HG03103 (cell line): Measurements from ENCODE around the gene TUBB4A.

Source experiments
- ATAC-seq: cut with Tn5 transposase; IDR thresholded peaks from one replicate; pipeline ENCODE4 v1.9.1; 2021; ENCODE audit warnings: low read depth; ENCODE audit not compliant: unreplicated experiment

Gene TUBB4A

DNA sequence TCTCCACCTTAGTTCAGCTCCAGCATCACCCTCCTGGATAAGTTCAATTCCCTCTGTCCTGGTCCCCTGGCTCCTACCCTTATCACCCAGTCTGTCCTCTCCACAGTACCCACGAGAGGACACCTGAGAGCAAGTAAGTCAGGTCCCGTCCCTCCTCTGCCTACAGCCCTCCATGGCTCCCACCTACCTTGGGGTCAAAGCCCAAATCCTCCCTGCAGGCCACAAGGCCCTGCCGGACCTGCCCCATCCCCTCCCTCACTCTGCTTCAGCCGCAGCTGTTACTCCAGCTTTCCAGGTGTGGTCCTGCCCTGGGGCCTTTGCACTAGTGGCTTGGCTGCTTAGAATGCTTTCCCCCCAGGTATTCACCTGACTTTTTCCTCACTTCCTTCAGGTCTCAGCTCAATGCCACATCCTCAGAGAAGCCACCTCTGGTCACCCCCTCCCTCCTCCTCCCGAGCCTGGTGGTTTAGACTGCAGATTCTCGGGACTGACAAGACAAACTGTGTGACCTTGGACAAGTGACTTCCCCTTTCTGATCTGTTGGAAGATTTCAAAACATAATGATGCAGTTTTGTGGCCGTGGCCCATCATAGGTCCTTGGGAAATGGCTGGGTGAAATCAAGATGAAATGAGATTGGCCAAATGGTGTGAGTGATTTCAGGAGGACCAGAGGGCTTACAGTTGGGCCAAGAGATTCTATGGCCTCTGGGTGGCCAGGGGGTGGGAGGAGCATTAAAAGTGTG is 3.6 kb downstream of the TUBB4A start:
- no peak for ATAC-seq

DNA sequence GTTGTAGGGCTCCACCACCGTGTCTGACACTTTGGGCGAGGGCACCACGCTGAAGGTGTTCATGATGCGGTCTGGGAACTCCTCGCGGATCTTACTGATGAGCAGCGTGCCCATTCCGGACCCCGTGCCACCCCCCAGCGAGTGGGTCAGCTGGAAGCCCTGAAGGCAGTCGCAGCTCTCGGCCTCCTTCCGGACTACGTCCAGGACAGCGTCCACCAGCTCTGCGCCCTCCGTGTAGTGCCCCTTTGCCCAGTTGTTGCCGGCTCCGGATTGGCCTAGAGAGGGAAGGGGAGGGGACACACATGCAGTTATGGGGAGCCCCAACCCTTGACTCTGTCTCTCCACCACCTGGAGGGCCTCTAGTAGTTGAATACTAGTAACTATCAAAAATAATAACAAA is 6.2 kb downstream of the TUBB4A start:
- ATAC-seq: no peak

DNA sequence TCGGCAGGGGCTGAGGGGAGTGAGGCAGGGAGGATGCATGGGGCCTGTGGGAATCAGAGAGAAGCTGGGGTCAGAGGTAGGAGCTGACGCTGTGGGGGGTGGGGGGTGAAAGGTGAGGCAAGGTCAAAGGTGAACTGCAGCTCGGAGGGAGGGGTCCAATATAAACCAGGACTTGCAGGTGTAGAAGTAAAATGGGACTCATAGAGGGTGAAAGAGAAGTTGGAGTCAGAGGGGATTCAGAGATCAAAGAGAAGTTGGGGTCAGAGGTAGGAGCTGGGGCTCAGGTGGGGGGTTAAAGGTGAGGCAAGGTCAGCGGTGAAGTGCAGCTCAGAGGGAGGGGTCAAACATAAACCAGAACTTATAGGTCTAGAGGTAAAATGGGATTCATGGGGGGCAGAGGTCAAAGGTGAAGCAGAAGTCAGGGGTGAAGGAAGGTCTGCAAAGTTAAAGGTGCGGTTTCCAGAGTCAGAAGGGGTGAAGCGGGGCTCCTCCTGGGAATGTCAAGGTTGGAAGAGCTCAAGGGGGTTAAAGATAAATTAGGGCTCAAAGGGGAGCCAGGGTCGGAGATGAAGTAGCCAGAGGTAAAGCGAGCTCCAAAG is 7.6 kb downstream of the TUBB4A start:
- no peak for ATAC-seq

DNA sequence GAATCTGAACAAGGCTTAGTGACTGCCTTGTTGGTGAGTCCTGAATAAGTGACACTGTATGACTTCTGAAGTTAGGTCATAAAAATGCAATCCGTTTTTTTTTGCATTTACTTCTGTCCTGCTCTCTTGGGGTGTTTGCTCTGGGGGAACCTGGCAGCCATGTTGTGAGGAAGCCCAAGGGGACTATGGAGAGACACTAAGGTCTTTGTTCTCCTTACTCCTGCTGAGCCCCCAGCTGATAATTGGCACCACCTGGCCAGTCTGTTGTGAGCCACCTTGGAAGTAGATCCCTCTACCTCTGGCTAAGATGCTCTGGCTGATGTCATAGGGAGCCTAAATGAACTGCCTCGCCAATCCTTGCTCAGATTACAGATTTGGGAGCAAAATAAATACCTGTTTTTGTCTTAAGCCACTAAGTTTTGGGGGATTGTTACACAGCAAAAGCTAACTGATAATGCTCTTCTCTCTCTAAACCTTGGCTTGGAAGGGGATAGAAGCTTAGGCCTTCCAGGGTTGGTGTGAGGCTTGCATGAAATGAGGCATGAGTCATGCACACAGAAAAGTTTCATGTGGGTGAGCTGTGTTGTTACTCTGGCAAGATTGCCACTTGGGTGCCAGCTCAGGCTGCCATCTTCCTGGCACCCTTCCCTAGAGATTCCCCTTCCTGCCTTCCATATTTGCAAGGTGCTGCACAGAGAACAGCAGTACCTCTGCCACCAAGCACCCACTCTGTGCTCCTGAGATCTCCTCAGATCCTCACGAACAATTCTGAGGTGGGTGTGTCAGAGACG is 10.1 kb downstream of the TUBB4A start:
- ATAC-seq: no peak

DNA sequence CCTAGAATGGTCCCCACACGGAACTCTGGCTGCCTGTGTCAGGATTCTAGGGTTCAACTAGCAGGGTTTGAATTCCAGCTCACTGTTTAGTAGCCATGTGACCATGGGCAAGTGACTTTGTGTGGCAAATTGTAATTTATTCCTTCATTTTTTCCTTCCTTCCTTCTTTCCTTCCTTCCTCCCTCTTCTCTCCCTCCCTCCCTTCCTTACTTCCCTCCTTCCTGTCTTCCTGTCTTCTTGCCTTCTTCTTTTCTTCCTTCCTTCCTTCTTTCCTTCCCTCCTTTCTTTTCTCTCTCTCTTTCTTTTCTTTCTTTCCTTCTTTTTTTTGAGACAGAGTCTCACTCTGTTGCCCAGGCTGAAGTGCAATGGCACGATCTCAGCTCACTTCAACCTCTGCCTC is 12.0 kb downstream of the TUBB4A start:
- ATAC-seq: no peak

DNA sequence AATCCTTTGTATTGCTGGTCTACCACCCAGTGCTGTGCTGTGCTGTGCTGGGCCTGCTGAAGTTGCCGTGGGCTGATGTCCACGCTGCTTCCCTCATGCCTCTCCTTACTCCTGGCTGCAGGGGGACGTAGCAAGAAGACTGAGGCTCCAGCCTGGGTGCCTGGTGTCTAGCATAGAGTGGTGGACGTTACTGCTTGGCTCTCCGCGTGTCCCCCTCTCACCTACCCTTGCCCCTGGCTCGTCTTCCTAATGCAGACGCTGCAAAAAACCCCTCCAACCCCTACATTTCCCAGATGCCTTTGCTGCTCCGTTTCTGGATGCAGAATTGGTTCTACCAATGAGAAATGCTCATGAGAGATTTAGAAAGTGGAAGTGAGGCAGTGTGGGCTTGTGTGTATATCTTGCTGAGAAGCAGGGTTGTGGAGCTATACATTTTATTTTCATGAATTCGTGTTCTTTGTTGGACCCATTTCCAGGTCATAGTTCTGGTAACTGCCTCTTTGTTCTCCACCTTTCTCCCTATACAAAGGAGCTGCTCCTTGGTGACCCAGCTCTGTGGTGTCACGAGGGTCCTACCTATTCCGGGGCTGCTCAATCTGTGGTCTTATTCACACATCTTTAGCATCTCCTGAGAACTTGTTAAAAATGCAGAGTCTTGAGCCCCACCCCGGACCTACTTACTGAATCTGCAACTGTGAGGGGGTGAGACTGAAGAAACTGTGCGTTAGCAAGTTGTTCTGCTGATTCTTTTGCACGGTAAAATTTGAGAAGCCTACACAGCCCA is 12.6 kb downstream of the TUBB4A start:
- ATAC-seq: no peak

DNA sequence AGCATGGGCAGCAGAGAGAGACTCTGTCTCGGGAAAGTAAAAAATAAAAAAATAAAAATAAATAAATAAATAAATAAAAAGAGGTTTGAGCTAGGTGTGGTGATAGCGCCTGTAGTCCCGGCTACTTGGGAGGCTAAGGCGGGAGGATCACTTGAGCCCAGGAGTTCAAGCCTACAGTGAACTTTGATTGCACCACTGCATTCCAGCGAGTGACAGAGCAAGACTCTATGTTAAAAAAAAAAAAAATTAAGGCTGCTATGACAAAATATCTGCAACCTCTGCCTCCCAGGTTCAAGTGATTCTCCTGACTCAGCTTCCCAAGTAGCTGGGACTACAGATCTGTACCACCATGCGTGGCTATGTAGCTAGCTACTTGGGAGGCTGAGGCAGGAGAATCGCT is 17.3 kb downstream of the TUBB4A start:
- no peak for ATAC-seq

DNA sequence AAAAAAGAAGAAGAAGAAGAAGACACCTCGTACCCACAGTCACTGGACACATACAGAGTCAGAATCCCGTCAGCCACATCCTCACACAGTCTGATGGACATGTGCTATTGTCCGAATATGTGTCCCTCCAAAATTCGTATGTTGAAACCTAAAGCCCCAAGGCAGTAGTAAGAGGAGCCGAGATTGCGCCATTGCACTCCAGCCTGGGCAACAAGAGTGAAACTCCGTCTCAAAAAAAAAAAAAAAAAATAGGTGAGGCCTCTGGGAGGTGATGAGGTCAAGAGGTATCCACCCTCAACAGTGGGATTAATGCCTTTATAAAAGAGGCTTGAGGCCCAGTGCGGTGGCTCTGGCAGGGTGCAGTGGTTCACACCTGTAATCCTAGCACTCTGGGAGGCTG is 17.9 kb downstream of the TUBB4A start:
- ATAC-seq: no peak

DNA sequence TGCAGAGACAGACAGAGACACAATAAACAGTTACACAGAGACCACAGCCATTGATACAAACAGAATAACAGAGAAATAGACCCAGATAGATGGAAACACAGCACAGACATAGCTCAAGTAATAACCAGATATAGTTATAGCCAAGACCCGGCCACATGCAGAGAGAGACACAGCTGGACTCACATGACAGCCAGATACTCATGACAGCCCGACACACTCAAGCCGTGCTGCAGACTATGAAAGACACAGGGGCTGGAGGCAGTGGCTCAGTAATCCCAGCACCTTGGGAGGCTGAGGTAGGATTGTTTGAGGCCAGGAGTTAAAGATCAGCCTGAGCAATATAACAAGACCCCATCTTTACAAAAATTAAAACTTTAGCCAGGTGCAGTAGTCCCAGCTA is 18.9 kb downstream of the TUBB4A start:
- no peak for ATAC-seq

DNA sequence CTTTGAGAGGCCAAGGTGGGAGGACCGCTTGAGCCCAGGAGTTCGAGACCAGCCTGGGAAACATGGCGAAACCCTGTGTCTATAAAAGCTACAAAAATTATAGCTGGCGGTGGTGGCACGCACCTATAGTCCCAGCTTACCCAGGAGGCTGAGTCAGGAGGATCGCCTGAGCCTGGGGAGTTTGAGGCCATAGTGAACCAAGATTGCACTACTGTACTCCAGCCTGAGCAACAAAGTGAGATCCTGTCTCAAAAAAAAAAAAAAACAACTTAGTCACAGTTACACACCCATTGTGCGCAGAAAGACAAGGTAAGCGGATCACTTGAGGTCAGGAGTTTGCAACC is 19.8 kb downstream of the TUBB4A start:
- ATAC-seq: no peak

DNA sequence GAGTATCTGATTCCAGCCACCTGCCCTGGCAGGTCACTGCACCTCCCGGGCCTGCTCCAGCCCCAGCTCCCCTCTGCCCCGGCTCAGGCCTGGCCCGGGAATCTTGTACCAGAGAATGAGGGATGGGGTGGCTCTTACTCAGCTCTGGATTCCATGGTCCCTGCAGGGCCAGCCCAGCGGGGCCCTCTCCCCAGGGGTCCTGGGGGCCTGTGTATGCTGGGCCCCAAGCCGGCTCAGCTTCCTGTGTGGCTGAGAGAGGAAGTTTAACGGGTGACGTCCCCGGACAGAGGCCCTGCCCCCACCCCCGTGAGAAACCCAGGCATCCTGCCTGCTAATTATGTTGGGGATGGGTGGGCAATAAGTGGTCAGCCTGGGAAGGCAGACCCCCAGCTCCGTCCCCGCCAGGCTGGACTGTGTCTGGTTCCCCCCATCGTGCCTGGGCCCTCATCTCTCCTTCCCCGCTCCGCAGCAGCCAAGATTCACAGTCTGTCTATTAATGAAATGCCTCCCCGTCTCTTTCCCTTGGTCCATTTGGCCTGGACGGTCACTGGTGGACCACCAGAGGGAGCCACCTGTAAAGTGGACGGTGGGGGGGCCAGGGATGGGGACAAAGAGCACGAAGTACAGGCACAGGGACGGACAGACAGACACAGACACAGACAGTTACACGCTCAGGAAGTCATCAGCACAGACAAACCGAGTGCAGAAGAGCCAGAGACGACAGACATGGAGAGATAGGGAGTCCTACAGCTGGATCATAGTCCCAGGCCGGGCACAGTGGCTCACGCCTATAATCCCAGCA is 20.4 kb downstream of the TUBB4A start, which contains the start of gene DENND1C:
Gene DENND1C (minus strand): TSS at position 247 of the 802 bp plus-strand sequence. CDS start 92 bp downstream, at position 155.
- ATAC-seq: no peak

DNA sequence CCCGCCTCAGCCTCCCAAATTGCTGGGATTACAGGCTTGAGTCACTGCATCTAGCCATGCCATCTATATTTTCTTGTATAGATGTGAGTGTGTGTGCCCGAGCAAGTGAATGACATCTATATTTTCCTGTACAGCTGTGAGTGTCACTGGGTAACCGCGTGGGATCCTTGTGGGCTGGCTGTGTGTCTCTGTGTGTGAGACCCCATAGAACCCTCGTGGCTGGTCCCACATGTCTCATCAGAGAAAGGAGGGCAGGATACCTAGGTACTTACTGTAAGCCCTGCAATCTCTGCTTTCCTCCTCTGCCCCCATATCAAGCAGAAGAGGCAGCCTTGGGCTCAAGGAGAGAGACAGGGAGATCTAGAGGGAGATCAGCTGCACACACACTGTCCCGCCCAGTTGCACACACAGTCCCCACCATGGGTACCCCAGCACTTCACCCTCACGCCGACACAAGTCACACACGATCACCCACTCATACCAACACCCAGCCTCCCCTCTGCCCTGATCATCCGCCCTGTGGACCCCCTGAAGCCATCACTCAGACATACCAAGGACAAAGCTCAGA is 21.2 kb downstream of the TUBB4A start:
- no peak for ATAC-seq

DNA sequence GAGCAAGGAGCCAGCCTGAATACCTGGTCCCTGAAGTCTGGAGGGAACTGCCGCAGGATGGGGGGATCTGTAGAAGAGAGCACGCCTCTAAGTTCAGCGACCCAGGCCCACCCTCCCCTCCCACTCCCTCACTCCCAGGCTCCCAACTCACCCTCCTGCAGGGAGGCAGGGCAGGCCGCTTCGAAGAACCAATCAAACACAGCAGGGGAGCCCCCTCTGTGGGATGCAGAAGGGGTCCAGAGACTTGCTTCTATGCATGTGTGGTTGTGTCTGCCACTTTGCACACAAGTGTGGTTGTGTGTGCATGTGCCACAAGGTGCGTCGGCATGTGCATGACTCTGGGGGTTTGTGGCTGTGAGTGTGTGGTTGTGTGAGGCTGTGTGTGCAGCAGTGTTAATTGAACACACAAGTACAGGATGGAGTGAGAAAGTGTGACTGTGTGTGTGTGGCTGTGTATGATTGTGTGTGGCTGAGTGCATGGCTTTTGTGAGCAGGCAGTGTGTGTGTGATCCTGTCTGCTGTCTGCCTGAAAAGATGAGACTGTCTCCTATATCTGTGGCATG is 22.2 kb downstream of the TUBB4A start:
- no peak for ATAC-seq

DNA sequence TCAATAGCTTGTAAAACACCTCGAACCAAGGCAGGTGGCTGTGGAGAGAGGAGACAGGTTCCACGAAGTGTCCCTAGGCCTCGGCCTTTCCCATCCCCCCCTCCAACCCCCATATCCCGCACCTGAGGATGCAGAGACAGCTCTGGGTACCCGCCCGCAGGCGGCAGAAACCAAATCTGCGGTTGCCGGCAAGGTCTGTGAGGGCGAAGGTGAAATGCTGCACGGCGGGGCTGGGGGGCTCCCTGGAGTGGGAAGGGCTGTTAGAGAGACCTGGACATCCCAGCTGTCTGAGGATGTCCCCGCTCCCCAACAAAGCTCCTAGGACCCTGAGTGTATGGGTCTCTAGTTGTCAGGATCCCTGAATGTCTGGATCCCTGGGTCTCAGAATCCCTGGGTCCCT is 23.3 kb downstream of the TUBB4A start:
- no peak for ATAC-seq

DNA sequence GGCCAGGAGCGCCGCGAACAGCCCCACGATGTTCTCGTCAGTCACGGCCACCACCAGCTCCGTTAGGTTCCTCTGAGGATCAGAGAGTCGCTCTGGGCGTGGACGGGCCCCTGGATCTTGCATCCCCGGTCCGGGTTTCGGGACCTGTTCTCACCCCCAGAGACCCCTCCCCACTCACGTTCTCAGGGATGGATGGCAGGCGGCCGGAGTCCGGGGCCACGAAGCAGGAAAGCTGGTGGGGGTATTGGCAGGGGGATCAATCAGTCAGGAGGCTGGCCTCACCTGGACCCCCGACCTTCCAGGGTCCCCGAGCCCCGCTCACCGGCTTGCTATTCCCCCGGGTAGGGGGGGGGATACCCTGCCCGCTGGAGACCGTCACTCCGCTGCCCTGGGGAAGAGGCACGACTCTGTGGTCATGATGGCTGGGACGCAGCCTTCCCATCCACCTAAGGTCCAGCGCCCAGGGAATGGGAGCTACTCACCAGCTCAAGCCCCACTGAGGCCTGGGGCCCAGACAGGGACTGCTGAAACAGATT is 25.1 kb downstream of the TUBB4A start:
- no peak for ATAC-seq

DNA sequence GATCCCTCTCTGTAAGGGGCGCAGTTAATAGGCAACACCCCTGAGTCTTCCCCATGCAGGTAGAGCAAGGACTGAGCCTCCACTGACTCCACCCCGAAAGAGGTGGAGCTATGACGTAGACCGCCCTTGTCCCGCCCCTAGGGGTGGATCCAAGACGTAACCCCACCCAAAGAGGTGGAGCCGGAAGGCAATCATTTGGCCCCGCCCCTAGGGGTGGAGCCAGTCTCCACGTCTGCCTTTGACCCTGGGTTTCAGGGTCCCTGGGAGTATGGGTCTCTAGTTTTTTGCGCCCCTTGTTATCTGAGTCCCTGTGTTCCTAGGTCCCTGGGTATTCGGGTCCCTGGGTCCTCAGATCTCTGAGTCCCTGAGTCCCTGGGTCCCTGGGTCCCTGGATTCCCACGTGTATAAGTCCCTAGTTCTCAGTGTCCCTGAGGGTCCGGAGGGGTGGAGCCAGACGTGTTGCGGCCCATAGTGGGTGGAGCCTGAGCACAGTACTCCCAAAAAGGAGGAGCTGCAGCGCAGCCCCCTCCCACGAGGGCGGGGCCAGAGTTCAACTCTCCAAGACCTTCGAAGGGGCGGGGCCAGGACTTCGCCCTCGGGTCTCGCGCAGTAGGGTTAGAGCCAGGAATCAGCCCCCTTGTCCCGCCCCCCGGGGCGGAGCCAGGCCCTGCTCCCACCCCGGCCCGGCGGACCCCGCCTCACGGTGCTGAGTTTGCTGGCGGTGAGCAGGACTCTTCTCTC is 25.8 kb downstream of the TUBB4A start:
- ATAC-seq: no peak

DNA sequence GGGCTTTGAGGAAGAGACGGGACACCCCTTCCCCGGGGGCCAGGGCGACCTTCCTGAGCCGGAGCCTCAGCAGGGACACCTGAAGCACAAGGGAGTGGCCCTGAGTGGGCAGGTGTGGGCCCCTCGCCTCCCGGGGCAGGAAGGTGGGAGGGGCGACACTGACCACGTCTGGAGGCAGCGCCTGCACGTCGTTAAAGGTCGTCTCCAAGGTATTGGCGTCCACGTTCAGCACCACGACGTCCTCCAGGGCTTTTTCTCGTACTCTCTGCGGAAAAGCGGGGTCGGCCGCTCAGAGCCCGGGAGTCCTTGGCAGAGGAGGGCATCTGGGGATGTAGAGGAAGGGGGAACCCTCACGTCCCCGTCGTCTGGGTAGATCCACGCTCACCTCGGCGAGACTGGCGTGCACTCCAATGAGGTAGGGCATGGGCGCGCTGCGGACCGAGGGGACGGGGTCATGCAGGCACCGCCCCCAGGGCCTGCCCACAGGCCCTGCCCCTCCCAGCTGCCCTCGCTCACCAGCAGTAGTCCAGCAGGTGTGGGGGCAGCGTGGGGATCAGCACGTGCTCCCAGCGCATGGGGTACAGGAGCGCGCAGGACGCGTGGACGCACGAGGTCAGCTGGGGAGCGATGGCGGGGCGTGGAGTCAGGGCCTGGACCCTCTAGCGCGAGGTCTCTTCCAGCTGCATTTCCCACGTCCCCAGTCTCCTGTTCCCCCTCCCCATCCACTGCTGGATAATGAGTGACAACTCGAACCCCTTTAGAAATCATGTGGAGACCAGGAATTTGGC is 26.6 kb downstream of the TUBB4A start:
- ATAC-seq: no peak

DNA sequence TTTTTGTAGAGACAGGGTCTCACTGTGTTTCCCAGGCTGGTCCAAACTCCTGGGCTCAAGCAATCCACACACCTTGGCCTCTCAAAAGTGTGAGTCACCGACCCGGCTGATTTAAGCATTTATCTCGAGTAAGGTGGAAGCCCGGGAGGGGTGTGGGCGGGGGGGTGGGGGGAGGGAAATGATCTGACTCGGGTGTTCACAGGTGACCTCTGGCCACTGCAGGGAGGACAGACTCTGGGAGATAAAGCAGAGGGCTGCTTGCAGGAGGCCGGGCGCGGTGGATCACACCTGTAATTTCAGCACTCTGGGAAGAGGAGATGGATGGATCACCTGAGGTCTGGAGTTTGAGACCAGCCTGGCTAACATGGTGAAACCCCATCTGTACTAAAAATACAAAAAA is 28.5 kb downstream of the TUBB4A start:
- ATAC-seq: no peak
